HEK293 (cell line): ENCODE measurements around the gene SFSWAP.

Experiments
- CTCF ChIP-seq: fragments of 450-650 bp; formaldehyde crosslinking; IDR thresholded peaks from 2 replicates; pipeline ENCODE4 v1.5.1; 2016; ENCODE audit warnings: missing biosample characterization, missing genetic modification characterization
- OVOL3 ChIP-seq: fragments of 450-650 bp; formaldehyde crosslinking; IDR thresholded peaks from 2 replicates; pipeline ENCODE4 v1.5.1; 2016; ENCODE audit warnings: missing biosample characterization, missing genetic modification characterization
- PATZ1 ChIP-seq: fragments of 450-650 bp; formaldehyde crosslinking; IDR thresholded peaks from 2 replicates; pipeline ENCODE4 v1.5.1; 2016; ENCODE audit warnings: missing biosample characterization, missing genetic modification characterization
- ZBTB7A ChIP-seq: fragments of 450-650 bp; formaldehyde crosslinking; IDR thresholded peaks from 2 replicates; pipeline ENCODE4 v1.5.1; 2016; ENCODE audit warnings: low read depth, missing biosample characterization, missing genetic modification characterization
- ZNF184 ChIP-seq: fragments of 450-650 bp; IDR thresholded peaks from 2 replicates; pipeline ENCODE4 v1.5.1; 2018; ENCODE audit warnings: missing biosample characterization, mild to moderate bottlenecking, missing genetic modification characterization
- ZNF394 ChIP-seq: fragments of 450-650 bp; formaldehyde crosslinking; IDR thresholded peaks from 2 replicates; pipeline ENCODE4 v1.5.1; 2016; ENCODE audit warnings: missing biosample characterization, missing genetic modification characterization, mild to moderate bottlenecking, moderate library complexity, borderline replicate concordance
- ZNF776 ChIP-seq: fragments of 450-650 bp; formaldehyde crosslinking; IDR thresholded peaks from 2 replicates; pipeline ENCODE4 v1.5.0; 2017; ENCODE audit warnings: missing biosample characterization, missing genetic modification characterization, borderline replicate concordance
- TF ChIP-seq, protein P1 (sequence below): fragments of 450-650 bp; formaldehyde crosslinking; IDR thresholded peaks from 2 replicates; pipeline ENCODE4 v1.5.1; 2016; ENCODE audit warnings: missing biosample characterization, missing genetic modification characterization
- TF ChIP-seq, protein P2 (sequence below): fragments of 450-650 bp; formaldehyde crosslinking; IDR thresholded peaks from 2 replicates; pipeline ENCODE4 v1.5.1; 2016; ENCODE audit warnings: missing biosample characterization, missing genetic modification characterization, borderline replicate concordance

DNA sequence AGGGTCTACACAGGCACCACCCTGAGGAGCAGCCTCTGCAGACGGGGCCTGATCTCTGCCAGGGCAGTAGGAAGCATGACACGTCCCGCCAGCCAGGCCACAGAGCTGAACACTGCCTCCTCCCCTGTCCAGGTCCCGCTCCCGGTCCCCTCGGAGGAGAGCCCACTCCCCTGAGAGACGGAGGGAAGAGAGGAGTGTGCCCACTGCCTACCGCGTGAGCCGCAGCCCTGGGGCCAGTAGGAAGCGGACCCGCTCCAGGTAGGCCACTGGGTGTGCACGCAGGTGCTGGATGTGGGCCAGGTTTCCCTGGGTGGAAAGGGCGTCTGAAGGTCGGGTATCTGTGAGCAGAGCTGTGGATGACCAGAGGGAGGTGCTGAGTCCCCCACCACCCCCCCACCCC is 75.4 kb downstream of the SFSWAP start:
- TF ChIP-seq CTCF (tag by site-specific recombination) (no peak), PATZ1 (no peak), OVOL3 (tag by site-specific recombination) (no peak), ZNF776 (no peak), ZNF184 (tag by site-specific recombination) (no peak), ZBTB7A (no peak), ZNF394 (tag by site-specific recombination) (no peak)
- TF ChIP-seq, protein P1, sequence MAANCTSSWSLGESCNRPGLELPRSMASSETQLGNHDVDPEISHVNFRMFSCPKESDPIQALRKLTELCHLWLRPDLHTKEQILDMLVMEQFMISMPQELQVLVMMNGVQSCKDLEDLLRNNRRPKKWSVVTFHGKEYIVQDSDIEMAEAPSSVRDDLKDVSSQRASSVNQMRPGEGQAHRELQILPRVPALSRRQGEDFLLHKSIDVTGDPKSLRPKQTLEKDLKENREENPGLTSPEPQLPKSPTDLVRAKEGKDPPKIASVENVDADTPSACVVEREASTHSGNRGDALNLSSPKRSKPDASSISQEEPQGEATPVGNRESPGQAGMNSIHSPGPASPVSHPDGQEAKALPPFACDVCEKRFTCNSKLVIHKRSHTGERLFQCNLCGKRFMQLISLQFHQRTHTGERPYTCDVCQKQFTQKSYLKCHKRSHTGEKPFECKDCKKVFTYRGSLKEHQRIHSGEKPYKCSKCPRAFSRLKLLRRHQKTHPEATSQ (tag by site-specific recombination), result no peak
- TF ChIP-seq, protein P2, sequence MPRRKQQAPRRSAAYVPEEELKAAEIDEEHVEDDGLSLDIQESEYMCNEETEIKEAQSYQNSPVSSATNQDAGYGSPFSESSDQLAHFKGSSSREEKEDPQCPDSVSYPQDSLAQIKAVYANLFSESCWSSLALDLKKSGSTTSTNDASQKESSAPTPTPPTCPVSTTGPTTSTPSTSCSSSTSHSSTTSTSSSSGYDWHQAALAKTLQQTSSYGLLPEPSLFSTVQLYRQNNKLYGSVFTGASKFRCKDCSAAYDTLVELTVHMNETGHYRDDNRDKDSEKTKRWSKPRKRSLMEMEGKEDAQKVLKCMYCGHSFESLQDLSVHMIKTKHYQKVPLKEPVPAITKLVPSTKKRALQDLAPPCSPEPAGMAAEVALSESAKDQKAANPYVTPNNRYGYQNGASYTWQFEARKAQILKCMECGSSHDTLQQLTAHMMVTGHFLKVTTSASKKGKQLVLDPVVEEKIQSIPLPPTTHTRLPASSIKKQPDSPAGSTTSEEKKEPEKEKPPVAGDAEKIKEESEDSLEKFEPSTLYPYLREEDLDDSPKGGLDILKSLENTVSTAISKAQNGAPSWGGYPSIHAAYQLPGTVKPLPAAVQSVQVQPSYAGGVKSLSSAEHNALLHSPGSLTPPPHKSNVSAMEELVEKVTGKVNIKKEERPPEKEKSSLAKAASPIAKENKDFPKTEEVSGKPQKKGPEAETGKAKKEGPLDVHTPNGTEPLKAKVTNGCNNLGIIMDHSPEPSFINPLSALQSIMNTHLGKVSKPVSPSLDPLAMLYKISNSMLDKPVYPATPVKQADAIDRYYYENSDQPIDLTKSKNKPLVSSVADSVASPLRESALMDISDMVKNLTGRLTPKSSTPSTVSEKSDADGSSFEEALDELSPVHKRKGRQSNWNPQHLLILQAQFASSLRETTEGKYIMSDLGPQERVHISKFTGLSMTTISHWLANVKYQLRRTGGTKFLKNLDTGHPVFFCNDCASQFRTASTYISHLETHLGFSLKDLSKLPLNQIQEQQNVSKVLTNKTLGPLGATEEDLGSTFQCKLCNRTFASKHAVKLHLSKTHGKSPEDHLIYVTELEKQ (tag by site-specific recombination), result no peak
